Effector CD8-positive, alpha-beta T cell (primary cell): Measurements from ENCODE around the gene TFPI2.
"Not testable (repeated sequence)": the region's sequence is repeated elsewhere in the genome, so short reads cannot be mapped to it uniquely, and the experiment has no call there.

Source experiments
- DNase-seq: peaks from one replicate; lab custom pipeline; 2025; lab: John Stamatoyannopoulos, UW
- total RNA-seq, 4 experiments: gene quantifications; one replicate each; lab custom pipeline; 2026; lab: John Stamatoyannopoulos, UW

TFPI2 gene, protein sequence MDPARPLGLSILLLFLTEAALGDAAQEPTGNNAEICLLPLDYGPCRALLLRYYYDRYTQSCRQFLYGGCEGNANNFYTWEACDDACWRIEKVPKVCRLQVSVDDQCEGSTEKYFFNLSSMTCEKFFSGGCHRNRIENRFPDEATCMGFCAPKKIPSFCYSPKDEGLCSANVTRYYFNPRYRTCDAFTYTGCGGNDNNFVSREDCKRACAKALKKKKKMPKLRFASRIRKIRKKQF
- total RNA-seq, result 0 to 2.4 (median 0) reads per million in 4 experiments

DNA sequence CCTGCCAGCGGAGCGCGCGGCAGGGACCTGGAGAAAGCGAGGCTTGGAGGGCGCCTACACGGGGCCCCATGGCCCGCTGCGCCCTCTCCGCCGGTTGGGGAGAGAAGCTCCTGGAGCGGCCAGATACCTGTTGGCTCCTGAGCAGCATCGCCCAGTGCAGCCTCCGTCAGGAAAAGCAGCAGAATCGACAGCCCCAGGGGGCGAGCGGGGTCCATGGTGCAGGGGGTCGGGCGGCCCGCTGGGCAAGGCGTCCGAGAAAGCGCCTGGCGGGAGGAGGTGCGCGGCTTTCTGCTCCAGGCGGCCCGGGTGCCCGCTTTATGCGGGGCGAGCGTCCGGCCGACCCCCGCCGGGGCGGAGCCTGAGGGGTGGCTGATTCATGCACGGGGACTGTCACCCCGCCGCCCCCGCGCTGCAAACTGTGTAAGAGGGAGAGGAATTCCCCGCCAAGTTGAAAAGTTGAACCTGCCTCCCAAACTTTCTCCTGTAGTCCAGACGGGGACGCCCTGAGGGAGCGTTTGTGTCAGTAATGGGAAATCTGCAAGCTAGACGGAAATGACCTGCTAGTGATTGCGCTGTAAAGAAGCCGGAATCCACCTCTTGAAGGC lies at the start of gene TFPI2:
TFPI2 (minus strand) TSS at position 290 of the 605 bp plus-strand sequence; CDS start at position 215, 75 bp downstream.
- no peak for DNase-seq

DNA sequence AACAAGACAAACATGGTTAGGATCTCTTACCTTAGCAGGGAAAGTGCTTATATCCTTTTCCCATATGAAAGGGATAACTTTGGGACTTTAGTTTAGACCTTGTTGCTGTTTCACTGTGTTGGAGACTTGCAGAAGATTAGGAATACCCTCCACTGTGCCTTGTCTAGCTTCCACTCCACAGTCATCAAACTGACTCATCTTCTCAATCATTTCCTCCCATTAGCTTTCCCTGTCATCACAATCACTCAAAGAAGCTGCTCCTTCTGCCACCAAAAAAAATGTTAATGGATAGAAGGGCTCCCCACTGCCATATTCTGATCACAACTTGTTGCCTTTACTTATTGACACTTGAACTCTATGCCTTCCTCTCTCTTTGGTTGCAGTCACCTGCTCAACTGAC lies 47.7 kb upstream of the TFPI2 start:
- DNase-seq, result no peak

DNA sequence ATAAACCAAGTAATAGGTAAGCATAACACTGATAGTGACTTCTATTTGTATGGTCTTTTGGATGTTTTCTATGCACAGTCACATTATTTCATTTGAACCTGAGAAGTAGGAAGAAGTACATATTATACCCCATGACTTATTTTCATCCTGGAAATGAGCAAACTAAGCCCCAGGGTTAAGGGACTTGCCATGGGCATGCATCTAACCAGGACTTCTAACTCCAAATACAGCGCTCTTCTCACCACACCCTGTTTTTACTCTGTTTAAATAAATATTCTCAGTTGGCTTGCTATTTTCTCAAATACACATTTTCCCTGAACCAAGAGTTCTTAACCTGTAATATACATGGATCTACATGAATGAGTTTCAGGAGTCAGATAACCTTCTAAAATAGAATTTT lies 47.3 kb upstream of the TFPI2 start:
- DNase-seq, result no peak

DNA sequence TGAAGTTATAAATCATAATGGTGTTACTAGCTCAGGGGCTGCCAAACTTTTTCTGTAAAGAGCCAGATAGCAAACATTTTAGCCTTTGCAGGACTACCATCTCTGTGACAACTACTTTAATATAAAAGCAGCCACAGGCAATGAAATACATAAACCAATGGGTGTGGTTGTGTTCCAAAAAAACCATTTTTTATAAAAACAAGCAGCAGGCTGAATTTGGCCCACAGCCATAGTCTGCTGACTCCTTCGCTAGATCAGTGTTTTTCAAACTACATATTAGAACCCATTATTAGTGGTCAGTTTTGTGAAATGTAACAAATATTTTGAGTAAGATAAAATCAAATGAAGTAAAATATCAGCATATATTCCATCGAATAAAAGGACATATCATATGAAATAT lies 44.5 kb upstream of the TFPI2 start:
- DNase-seq, result no peak

DNA sequence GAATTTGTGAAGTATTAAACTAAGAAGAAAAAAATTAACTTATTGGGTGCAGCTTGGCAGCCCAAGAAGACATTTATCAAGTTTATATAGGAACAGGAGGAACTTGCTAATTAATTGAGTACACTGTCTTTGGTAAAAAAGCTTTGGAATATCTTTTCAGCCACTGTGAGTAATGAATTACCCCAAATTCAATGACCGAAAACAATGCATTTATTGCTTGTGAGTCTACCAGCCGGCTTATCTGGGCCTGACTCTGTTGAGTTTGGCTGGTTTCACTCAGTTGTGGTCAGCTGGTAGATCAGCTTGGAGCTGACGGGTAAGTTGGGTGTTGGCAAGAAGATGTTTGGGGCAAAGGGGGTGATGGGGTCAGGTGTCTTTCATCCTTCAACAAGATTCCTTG lies 42.6 kb upstream of the TFPI2 start:
- DNase-seq, result no peak

DNA sequence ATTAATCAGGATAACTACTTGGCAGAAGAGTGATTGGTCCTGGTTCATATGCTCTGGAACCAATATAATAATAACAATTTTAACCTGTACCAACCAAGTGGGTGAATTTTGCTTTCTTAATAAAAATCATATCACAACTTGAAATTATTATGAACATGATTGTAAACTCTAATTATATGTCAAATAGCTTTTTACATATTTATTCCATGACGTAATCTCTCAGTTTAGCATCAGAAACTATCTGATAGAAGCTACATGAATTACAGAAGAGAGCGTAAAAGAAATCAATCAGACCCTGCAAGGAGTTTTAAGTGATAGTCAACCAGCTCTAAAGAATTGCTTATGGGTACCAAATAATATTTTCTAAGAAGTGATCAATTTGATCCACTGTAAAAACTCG lies 41.1 kb upstream of the TFPI2 start:
- no peak for DNase-seq

DNA sequence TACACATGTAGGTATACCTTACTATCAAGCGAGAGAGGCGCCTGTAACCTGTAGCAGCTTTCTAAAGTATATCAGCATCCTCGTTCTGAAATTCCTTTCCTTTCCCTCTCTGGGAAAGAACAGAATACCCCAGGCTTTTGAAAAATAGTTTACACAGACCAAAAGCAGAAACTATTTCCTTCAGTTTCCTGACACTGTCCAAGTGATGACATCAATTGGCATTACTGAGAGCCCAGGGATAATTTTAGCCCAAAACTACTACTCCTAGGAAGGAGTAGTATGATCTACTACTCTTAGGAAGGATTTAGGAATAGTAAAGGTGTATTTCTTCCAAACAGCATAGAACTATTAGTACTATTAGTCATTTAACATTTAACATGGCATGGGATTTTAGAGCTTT lies 37.0 kb upstream of the TFPI2 start:
- no peak for DNase-seq

DNA sequence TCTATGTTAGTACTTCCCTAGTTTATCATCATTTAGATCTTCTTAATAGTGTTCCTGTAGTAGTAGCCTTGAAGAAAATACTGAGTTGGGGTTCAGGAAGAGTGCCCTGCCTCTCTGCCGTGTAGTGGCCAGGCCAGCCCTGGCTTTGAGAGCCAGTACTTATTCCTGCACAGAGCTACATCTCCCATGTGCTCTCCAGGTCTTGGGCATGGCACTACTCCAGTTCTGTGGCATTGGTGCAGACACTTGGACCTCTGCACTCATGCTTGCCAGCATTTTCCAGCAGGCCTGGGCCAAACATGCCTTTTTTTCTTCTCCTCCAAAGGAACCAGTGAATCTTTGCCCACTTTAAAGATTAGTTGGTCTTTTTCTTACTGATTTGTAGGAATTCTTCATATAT lies 36.2 kb upstream of the TFPI2 start:
- DNase-seq, result no peak

DNA sequence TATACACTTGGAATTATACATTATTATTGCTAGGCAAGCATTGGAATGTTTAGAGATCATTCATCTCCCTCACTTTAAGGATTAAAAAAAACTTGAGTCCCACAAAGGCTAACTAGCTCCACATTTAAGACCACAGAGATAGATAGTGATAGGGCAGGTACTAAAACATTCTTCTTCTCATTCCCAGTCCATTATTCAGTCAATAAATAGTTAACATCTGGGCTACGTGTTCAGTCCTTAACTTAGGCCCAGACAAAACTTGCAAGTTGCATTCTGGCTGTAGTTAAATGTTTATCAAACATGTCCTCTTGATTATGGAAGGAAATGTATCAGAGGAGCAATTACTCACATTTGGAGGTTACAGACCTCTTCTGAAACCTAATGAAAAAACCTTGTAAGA lies 33.4 kb upstream of the TFPI2 start:
- no peak for DNase-seq

DNA sequence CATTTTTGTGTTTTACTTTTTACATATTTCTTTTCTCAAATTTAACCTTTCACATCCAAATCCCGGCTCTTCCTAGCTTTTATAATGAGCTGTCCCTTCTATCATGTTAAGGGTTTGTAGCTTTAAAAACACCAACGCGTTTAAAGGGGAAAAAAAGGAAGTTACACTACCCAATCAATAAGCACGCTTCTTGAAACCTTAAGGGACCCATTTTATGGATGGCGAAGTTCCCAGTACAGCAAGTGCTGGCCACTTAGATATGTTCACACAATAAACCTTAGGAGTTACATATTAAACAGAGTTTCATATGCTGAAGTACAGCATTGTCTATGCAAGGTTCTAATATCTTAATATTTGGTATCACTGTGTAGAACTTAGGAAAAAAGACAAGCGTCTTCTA lies 32.7 kb upstream of the TFPI2 start:
- no peak for DNase-seq

DNA sequence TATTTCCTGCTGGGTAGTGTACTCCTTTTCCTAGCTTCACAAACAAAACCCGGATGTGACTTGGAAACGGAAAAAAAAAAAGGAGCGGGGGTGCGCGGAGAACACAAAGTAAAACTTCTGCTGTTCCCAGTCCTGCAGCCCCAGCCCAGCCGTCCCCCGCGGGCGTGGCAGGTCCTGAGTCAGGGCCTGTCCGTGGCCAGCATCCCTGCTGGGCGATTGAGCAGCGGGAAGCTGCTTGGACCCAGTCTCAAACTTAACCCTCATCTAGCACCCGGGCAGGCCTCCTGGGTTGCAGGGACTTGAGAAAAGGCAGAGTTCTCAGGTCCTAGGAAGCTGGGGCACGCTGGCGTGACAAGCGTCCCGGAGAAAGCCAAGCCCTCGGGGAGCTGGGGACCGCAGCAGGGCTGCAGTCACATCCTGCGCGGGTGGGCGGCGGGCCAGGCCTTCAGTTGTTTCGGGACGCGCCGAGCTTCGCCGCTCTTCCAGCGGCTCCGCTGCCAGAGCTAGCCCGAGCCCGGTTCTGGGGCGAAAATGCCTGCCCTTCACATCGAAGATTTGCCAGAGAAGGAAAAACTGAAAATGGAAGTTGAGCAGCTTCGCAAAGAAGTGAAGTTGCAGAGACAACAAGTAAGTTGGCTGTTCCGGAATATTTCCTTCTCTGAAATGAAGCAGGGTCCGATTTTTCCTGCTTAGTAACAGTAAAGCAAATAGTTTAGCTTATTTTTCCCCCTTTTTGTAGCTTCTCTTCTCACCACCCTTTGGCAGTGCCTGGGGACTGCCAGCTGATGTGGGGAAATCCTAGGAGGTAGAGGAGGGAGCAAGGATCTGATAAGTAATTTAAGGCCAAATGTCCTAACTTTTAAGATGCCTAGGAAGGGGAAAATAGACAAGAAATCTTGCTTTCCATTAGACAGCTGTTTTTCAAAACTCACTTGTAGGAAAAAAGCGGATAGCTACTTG lies 31.3 kb upstream of the TFPI2 start, which contains the start of gene GNG11:
GNG11 (plus strand) TSS at position 129 of the 960 bp plus-strand sequence; CDS start at position 532, 403 bp downstream.
- no peak for DNase-seq

DNA sequence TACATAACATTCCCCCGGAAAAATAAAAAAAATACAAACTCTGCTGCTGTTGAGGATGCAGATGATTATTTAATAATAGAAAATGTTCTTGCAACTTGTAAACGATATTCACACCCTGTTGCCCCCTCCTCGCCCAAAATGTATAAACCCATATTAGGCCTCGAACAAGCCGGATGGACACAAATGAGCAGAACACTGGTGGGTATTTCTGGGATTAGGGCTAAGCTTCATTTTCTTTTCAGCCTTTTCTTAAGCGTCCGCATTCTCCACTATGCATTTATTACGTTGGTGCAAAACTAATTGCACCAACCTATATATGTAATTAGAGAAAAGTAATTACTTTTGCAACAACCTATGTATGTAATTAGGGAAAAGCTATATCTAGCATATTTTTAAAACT lies 30.6 kb upstream of the TFPI2 start:
- no peak for DNase-seq

DNA sequence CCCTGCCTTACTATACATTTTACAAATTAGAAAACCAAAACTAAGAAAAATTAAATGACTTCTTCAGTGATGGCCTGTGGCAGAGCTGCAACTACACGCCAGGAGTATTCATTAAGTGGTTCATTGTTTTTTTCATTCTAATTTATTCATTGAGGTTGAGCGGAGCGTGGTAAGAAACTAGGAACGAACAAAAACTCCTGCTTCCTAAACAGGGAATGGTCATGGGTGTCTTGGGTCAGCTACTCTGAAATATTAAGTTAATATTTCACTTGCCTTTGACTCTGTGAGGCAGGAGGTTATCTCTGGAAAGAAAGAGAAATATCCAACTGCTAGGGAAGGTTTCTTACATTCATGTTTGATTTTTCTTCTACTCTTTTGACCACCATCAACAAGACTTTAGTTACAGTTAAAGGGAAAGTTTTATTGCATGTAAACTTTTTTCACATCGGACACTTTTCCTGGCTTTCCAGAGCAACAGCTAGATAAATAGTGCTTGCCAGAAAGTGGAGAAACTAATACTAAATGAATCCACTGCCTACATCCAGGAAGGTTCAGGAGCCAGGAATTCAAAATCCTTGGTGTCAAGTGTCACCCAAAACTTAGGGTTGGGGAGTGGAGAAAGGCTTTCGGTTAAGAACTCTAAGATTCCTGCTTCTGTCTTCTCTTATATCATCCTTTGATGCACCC lies 30.1 kb upstream of the TFPI2 start:
- no peak for DNase-seq

DNA sequence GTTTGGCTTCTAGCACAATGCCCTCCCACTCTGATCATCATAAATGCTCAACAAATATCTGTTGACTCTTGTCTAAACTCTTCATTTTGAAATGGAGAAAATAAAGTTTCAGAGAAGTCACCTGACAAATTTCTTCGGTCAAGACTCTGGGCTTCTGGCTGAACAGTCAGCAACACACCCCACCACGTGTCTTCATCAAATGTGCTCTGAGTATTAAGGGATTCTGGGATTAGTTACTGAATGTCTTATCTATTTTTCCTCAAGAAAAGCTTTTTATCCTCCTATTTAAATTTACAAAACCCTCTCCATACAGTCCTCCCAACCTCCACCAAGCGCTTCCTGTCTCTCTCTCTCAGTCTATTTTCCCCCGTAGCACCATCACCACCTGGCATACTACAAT lies 25.8 kb upstream of the TFPI2 start:
- not testable (repeated sequence) for DNase-seq

DNA sequence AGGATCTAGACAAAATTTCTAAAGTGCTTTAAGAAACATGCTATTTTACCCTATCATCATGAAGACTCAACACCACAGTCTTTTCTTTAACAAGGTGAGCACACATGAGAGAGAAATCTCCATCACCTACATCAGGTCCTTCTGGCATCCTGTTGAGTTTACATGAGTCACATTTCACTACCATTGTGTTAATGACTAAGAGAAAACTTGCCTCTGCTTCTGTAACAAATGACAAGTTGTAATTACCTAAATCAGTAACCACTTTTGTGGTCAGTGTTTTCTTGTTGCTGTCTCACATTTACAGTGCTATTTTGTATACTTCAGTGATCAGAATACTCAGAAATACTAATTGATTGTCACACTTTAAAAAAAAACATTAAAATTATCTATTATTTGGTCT lies 25.3 kb upstream of the TFPI2 start:
- DNase-seq, result not testable (repeated sequence)

DNA sequence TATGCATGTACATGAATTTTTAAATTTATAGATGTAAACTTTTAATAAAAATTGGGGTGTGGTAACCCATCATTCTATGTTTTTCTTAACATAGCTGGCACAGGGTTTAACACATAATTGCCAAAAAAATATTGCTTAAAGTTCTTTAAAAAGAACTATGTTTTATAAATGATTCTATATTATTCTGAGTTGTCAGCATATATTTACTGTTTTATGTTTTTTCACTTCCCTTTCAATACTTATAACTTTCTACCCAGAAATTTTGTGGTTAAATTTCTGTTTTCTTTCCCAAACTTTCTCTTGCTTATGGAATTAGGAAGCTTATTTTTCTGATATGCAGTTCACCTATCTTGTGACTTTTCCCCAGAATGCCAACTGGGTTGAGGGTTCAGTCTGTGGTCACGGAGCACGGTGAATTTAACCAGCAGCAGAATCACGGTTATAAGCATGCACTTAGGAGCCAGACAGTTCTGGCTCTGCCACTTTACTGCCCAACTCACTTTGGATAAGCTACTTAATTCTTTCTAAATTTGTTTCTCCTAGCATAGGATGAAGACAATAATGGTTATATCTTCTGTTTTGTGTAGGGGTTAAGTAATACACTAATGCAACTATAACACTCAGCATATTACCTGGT lies 24.8 kb upstream of the TFPI2 start:
- DNase-seq, result not testable (repeated sequence)

DNA sequence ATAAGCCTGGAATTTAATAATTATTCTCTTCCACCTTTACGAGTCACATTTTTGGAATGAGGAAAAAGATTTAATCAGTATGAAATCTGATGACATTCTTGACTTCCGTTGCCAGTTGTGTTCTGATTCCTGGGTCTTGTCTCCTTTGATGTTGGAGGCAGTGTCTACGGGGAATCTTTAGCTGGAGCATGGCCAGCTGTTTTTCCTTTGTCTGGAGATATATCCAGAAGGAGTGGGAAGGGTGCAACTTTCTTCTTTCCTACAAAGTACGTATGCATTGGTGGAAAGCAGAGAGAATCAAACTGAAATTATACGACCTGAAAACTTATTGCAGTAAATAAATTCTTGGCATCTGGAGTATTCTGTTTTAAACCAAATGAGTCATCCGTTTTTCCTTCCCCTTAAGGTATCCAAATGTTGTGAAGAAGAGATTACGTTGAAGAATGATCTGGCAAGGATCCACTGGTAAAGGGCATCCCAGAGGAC lies 24.1 kb upstream of the TFPI2 start:
- DNase-seq, result no peak

DNA sequence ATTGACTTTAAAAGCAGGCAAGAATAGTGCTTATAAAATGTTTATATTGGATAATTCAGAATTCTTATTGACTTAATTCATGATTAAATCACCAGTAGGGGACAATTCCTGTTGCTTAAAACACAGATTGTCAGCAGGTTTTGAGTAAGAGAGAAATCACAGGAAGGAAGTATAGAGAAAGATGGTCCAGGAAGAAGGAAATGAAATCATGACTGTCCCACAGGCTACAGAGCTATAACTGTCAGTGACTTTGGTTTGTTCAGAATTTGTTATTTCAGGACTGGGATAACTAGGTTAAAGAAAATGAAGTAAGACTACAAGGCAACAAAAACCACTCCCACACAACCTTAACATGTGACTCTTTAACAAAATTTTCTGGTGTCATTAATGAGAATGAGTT lies 22.6 kb upstream of the TFPI2 start:
- no peak for DNase-seq

DNA sequence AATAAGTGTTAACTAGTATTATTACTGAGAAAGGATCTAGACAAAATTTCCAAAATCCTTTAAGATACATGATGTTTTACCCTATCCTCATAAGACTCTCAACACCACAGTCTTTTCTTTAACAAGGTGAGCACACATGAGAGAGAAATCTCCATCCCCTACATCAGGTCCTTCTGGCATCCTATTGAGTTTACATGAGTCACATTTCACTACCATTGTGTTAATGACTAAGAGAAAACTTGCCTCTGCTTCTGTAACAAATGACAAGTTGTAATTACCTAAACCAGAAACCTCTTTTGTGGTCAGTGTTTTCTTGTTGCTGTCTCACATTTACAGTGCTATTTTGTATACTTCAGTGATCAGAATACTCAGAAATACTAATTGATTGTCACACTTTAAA lies 21.1 kb upstream of the TFPI2 start:
- DNase-seq, result not testable (repeated sequence)

DNA sequence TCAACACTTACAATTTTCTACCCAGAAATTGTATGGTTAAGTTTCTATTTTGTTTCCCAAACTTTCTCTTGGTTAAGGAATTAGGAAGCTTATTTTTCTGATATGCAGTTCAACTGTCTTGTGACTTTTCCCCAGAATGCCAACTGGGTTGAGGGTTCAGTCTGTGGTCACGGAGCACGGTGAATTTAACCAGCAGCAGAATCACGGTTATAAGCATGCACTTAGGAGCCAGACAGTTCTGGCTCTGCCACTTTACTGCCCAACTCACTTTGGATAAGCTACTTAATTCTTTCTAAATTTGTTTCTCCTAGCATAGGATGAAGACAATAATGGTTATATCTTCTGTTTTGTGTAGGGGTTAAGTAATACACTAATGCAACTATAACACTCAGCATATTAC lies 20.7 kb upstream of the TFPI2 start:
- DNase-seq, result not testable (repeated sequence)
